ENCODE results near the gene DOCK9. TPM values are rescaled to one million over a fixed set of nuclear protein-coding genes. Genes with fewer than 3 reads are reported as not detected.

Gene DOCK9
- total RNA-seq, 3 donors from 2014 or later, result 25.8 to 34.9 (median 28.4) TPM

DNA sequence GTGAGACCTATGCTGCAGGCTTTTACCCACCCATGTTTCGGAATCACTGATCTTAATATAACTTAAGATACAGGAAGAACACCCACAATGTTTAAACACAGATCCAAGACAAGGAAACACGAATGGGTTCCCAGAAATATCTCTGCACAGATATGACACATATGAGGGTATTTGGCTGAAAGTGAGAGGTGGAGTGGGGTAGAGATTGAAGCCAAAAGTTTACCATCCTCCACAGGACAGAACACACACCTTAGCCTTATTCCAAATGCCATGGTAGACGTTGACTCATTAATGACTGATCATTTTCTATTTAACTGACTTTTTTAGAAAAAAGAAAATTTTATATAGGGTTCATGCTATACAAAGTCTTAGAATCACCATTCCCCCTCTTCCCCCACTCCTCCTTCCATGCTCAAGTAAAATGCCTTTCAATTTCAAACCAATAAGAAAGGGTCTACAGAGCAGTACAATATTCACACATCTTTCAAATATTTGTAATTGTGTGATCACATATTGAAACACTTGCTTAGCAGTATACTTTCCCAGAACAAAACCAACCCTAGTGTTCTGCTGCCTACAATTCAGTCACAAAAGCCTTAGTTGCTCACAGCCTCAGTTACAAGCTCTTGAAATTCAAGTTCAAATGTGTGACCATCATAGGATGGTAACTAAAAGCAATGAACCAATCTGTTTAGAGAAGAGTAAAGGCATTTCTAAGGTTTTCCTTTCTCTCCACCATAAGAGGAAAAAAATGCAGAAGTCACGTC is 11.8 kb upstream of the DOCK9 start:
- Mint-ChIP-seq H3K4me1 (ENCODE audit: low read depth) (peaks cover 58% of the 10 kb centered on the region), H3K27me3 (ENCODE audit: low read depth) (no peaks in the 10 kb centered on the region), H3K4me3 (no peak overlapping the region), H3K9me3 (no peaks in the 10 kb centered on the region), H3K36me3 (ENCODE audit: insufficient read depth) (no peaks in the 10 kb centered on the region)
- DNase-seq (no peak), ATAC-seq (peak; percentile 77 to 83)

DNA sequence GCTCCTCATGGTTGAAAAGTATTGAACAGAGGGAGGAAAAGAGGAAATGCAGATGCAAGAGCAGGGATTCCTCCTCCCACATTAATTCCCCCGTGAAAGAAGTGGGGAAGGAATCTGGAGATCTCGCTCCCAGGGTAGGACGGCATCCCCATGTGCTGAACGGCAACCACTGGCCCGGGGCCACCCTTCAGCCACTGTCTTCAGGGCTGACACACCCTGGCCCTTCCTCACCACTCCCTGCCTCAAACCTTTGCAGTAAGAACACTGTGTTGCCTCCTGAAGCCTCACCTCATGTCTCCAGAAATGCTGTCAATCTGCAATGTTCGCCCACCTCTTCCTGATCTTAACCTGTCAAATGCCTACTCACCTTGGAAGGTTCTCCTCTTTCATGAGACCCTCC is 10.9 kb upstream of the DOCK9 start:
- H3K4me1 Mint-ChIP-seq (ENCODE audit: low read depth), result peaks cover 60% of the 10 kb centered on the region
- DNase-seq (no peak), ATAC-seq (no peak)
- no peak overlapping the region for H3K4me3 Mint-ChIP-seq
- no peaks in the 10 kb centered on the region for H3K9me3 Mint-ChIP-seq
- no peaks in the 10 kb centered on the region for H3K27me3 Mint-ChIP-seq (ENCODE audit: low read depth)
- no peaks in the 10 kb centered on the region for H3K36me3 Mint-ChIP-seq (ENCODE audit: insufficient read depth)

DNA sequence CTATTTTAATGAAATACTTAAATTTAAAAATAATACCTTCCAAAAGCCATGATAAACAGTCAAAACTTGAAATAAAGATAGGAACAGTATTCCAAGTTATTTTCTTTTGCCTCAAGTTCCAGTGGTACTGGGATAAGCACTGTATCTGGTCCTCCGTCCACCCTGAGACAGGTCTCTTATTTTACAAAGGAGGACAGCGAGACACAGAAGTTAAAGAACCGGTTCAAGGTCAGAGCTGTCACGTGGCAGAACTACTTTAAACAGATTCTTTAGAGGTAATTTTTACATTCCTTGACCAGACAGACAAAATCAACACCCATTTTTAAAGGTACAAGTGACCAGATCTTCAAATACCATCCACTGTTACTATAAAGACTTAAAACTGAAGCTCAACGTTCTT is 10.4 kb upstream of the DOCK9 start:
- no peak overlapping the region for H3K4me3 Mint-ChIP-seq
- peaks cover 59% of the 10 kb centered on the region for H3K4me1 Mint-ChIP-seq (ENCODE audit: low read depth)
- H3K36me3 Mint-ChIP-seq (ENCODE audit: insufficient read depth), result no peaks in the 10 kb centered on the region
- DNase-seq, result no peak
- ATAC-seq, result no peak
- no peaks in the 10 kb centered on the region for H3K27me3 Mint-ChIP-seq (ENCODE audit: low read depth)
- no peaks in the 10 kb centered on the region for H3K9me3 Mint-ChIP-seq

DNA sequence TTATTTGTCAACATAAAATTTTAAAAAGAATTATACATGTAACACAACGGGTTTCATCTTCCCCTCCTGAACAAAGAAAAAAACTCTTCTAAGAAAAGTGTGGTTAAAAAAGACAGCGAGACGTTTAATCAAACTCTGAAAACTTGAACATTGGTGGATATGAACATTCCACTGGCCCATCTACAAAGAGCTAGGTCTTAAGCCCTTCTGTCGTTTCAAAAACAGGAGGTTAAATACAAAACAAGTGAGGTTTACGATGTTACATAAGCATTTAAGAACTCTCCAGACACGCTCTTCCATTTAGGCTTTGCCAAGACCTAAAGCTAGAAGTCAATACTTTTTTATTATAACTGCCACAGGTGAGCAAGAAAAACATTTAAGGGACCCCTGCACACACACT is 9.4 kb upstream of the DOCK9 start:
- no peak overlapping the region for H3K4me3 Mint-ChIP-seq
- no peaks in the 10 kb centered on the region for H3K27me3 Mint-ChIP-seq (ENCODE audit: low read depth)
- no peaks in the 10 kb centered on the region for H3K36me3 Mint-ChIP-seq (ENCODE audit: insufficient read depth)
- DNase-seq, result no peak
- H3K9me3 Mint-ChIP-seq, result no peaks in the 10 kb centered on the region
- ATAC-seq, result no peak
- H3K4me1 Mint-ChIP-seq (ENCODE audit: low read depth), result peaks cover 59% of the 10 kb centered on the region

DNA sequence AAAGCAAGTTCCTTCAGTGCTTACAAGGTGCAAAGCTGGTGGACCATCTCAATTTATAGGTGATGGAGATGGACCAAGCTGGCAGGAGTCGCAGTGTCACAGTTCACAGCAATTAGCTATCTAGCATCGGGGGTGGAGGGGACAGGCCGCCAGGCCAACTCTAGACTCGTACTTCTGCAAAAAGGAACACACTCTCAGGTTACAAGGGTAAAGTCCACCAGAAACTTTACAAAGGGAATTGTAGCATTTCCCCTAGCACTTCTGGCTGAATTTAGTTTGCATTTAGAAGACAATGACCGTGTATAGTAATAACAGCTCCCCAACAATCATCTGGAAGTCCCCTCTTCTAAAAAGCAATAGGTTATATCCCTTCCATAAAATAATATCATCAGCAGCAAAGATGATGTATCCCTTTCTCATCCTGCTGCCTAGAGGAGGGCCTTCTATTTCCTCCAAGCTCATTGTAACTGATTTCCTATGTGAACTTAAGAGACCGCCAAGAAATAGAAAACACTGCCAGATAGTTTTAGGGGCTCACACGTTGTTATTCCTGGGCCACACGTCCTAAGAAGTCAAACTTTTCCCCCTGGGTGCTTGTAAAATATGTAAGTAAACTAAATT is 8.5 kb upstream of the DOCK9 start:
- H3K36me3 Mint-ChIP-seq (ENCODE audit: insufficient read depth), result peaks cover 4% of the 10 kb centered on the region
- ATAC-seq (no peak), DNase-seq (no peak)
- H3K9me3 Mint-ChIP-seq, result no peaks in the 10 kb centered on the region
- peaks cover 65% of the 10 kb centered on the region for H3K4me1 Mint-ChIP-seq (ENCODE audit: low read depth)
- H3K4me3 Mint-ChIP-seq, result no peak overlapping the region
- no peaks in the 10 kb centered on the region for H3K27me3 Mint-ChIP-seq (ENCODE audit: low read depth)

DNA sequence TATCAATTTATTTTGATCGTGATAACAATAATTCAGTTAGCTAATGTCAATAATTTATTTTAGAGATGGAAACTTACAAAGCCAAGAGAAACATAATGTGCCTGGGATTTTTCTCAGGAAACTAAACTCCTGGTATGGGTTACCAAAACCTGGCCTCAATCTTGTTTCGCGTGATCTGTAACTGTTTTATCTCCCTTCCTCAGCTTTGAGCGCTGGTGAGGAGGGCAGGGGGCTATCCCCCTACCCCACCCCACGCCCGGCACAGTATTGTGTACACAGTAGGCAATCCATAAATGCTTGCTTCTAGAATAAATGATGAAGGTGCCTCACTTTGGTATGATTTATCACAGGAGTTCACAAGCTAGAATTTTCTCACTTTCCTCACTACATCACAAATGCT is 7.7 kb upstream of the DOCK9 start:
- DNase-seq (no peak), ATAC-seq (no peak)
- H3K27me3 Mint-ChIP-seq (ENCODE audit: low read depth), result no peaks in the 10 kb centered on the region
- peaks cover 69% of the 10 kb centered on the region for H3K4me1 Mint-ChIP-seq (ENCODE audit: low read depth)
- H3K36me3 Mint-ChIP-seq (ENCODE audit: insufficient read depth), result peaks cover 4% of the 10 kb centered on the region
- no peak overlapping the region for H3K4me3 Mint-ChIP-seq
- no peaks in the 10 kb centered on the region for H3K9me3 Mint-ChIP-seq

DNA sequence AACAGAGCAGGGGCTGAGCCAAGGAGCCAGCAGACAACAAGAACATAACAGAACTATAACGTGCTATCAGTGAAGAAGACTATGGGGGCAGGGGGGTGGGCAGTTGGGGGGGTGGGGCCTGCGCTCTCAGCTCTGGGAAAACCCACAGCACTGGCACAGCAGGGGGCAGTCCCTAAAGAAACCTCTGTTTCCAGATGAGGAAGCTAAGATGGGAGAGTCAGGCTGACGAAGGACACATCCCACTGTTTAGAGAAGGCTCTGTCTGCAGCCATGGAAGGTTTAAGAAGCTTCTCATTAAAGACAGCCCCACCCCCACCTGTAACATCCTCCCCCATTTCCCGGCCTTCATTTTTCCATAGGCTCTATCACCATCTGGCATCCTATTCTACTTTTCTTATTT is 7.1 kb upstream of the DOCK9 start:
- no peak for DNase-seq
- Mint-ChIP-seq H3K27me3 (ENCODE audit: low read depth) (no peaks in the 10 kb centered on the region), H3K4me3 (no peak overlapping the region), H3K9me3 (no peaks in the 10 kb centered on the region), H3K36me3 (ENCODE audit: insufficient read depth) (peaks cover 4% of the 10 kb centered on the region), H3K4me1 (ENCODE audit: low read depth) (peaks cover 69% of the 10 kb centered on the region)
- ATAC-seq, result no peak

DNA sequence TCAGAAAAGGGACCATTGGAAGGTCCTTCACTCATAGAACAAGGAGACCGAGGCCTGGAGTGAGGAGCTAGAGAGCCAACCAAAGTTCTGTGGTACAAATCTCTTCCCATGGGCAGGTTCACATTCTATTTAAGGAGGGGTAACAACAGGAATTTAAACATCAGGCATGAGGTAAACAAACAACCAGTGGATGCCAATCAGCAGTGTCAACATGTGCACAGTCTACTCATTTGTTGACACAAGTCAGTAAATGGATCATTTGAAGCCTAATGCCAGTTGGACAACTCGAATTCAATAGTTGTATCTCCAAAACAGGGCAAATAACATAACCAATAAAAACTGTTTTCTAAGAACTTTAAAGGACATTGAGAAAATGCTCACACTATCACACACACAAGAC is 6.3 kb upstream of the DOCK9 start:
- DNase-seq (no peak), ATAC-seq (no peak)
- Mint-ChIP-seq H3K36me3 (ENCODE audit: insufficient read depth) (peaks cover 4% of the 10 kb centered on the region), H3K9me3 (no peaks in the 10 kb centered on the region), H3K4me1 (ENCODE audit: low read depth) (peaks cover 63% of the 10 kb centered on the region), H3K27me3 (ENCODE audit: low read depth) (no peaks in the 10 kb centered on the region), H3K4me3 (no peak overlapping the region)

DNA sequence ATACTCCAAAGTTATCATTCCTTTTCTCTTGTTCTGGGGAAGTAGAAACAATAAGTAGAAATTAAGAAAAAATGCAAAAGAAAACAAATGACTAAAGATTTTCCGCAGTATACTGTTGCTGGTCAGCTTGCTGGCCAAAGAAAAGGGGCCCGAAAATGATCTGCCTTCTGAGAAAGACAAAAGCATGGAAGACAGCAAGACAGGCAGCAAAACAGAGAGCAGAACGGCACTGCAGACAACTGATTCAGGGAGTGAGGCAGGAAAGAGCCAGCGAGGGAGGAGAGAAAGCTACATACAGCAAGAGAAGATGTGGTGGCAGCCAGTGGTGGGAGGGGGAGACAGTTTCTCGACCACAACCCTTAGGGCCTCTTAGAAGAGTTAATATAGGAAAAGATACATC is 5.3 kb upstream of the DOCK9 start:
- Mint-ChIP-seq H3K9me3 (no peaks in the 10 kb centered on the region), H3K4me3 (no peak overlapping the region), H3K36me3 (ENCODE audit: insufficient read depth) (peaks cover 4% of the 10 kb centered on the region), H3K27me3 (ENCODE audit: low read depth) (no peaks in the 10 kb centered on the region), H3K4me1 (ENCODE audit: low read depth) (peaks cover 67% of the 10 kb centered on the region)
- DNase-seq, result no peak
- ATAC-seq, result no peak

DNA sequence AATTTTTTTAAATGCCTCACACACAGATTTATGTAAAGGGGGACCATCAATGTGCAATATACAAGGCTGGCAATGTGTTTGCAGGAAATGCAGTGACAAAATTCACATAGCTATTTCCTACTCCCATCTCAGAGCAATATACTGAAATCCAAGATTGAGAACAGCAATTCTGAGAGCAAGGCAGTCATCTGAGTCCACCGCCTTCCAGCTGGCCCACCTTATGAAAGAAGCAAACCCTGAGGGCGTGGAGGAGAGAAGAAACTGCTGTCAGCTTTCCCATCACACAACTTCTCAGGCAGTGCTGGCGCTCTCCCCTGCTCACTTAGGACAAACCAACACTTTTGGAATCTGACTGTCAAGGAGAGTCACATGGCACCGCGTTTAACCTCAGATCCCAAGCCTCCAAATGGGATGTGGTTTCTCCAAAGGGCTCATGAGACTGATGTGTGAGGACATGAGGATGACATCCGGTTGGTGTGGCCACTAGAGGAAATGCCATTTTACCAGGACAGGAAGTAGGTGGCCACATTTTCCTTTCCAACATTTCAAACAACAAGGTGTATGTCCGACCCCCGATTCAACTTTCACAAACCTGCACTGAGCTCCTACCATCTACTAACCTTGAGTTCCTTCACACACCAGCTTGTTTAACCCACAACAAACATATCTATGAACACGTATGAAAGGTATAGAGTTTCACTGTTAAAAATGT is 3.7 kb upstream of the DOCK9 start:
- H3K9me3 Mint-ChIP-seq, result no peaks in the 10 kb centered on the region
- DNase-seq (no peak), ATAC-seq (peak in 1 of 2 donors; percentile 41)
- H3K4me3 Mint-ChIP-seq, result no peak overlapping the region
- H3K36me3 Mint-ChIP-seq (ENCODE audit: insufficient read depth), result peaks cover 4% of the 10 kb centered on the region
- H3K27me3 Mint-ChIP-seq (ENCODE audit: low read depth), result no peaks in the 10 kb centered on the region
- H3K4me1 Mint-ChIP-seq (ENCODE audit: low read depth), result peaks cover 77% of the 10 kb centered on the region

DNA sequence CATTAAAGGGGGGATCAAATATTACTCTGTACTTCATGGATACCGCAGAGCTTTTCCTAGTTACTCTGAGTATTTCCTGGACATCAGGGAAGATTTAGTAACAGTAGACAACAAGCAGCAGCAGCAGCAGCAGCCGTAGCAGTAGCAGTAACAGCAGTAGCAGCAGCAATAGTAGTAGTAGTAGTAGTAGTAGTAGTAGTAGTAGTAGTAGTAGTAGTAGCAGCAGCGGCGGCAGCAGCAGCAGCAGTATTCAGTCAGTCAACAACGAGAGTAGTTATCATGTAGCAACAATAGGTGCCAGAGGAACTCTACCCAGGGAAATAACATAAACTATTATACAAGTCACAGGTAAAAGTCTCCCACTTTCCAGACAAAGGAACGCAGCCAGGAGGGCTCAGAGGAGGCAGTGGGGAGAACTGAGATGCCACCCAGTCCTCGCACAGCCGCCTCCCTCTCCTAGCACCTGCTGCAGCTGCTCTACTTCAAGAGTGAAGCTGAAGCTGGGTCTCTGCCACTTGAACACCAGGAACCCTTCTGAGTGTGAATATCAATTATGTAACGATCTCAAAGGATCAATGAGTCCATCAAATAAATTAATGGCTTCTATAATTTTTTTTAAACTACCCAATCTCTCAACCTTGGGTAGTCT is 1.3 kb upstream of the DOCK9 start:
- no peak for DNase-seq
- no peak overlapping the region for H3K4me3 Mint-ChIP-seq
- peaks cover 77% of the 10 kb centered on the region for H3K4me1 Mint-ChIP-seq (ENCODE audit: low read depth)
- peaks cover 4% of the 10 kb centered on the region for H3K36me3 Mint-ChIP-seq (ENCODE audit: insufficient read depth)
- ATAC-seq, result no peak
- no peaks in the 10 kb centered on the region for H3K27me3 Mint-ChIP-seq (ENCODE audit: low read depth)
- no peaks in the 10 kb centered on the region for H3K9me3 Mint-ChIP-seq

DNA sequence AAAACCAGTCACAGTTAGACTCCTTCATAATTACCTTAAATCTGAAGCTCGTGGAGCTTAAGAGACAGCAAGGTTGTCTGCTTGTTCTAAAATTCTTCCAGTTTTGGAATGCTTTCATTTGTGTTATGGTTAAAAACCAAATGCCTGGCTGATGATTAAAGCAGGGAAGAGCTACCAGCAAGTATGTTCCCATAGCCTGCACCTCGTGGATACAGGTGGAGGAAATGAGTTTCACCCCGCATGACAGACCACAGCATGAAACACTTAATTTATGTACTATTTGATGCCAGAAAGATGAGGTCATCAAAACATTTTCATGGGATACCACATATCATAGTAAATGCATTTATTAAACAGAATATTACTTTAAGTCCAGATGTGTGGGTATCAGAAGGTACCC is 416 bp upstream of the DOCK9 start:
- peaks cover 76% of the 10 kb centered on the region for H3K4me1 Mint-ChIP-seq (ENCODE audit: low read depth)
- DNase-seq (no peak), ATAC-seq (no peak)
- no peaks in the 10 kb centered on the region for H3K27me3 Mint-ChIP-seq (ENCODE audit: low read depth)
- H3K9me3 Mint-ChIP-seq, result no peaks in the 10 kb centered on the region
- no peak overlapping the region for H3K4me3 Mint-ChIP-seq
- peaks cover 4% of the 10 kb centered on the region for H3K36me3 Mint-ChIP-seq (ENCODE audit: insufficient read depth)

DNA sequence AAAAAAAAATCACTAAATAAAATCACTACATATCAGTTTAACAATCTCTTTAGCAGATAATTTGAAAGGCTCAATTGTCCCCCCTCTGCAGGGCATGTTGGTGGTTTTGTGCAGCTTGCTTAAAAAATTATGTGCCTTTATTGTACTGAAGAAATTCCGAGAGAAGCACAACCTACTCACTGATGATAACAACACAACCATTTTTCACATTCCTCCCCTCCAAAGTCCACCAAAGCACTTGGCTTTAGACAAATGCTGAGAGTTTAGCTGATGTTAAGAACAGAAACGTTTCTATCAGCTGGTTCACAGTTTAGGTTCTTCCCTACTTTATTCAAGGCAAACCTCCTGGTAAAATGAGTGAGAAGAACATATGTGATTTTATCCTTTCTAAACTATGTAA is 923 bp downstream of the DOCK9 start:
- Mint-ChIP-seq H3K36me3 (ENCODE audit: insufficient read depth) (peaks cover 4% of the 10 kb centered on the region), H3K4me1 (ENCODE audit: low read depth) (peaks cover 62% of the 10 kb centered on the region)

DNA sequence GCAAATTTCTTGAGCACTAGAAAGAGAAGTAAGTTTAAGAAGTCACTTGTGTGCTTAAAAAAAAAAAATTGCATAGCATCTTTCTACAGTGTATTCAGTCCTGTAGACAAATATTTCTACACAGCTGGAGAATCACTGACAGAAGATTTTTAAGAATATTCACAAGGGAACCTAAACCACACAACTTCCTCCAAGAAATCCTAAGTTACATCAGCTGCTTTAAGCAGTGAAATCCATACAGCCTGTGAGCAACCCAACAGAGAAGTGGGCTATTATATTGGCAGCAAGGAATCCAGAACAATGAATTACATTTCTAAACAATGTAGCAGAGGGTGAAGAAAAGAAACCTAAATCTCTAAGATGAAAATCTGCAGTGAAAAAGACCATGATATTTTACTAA is 1.5 kb downstream of the DOCK9 start:
- ATAC-seq, result no peak
- no peaks in the 10 kb centered on the region for H3K36me3 Mint-ChIP-seq (ENCODE audit: insufficient read depth)
- H3K4me3 Mint-ChIP-seq, result no peak overlapping the region
- no peaks in the 10 kb centered on the region for H3K9me3 Mint-ChIP-seq
- DNase-seq, result no peak
- no peaks in the 10 kb centered on the region for H3K27me3 Mint-ChIP-seq (ENCODE audit: low read depth)
- H3K4me1 Mint-ChIP-seq (ENCODE audit: low read depth), result peaks cover 61% of the 10 kb centered on the region

More for the DNA sequence above, 923 bp downstream of the DOCK9 start:
- Mint-ChIP-seq H3K9me3 (no peaks in the 10 kb centered on the region), H3K4me3 (no peak overlapping the region), H3K27me3 (ENCODE audit: low read depth) (no peaks in the 10 kb centered on the region)
- ATAC-seq (no peak), DNase-seq (no peak)
